Stimulated activated CD8-positive, alpha-beta memory T cell treated with anti-CD3 and anti-CD28 coated beads, Interleukin-15, amount 100 ng/mL, for 48 hours (primary cell): ENCODE data around the gene DNAH1.
"Not testable (repeated sequence)": the region's sequence is repeated elsewhere in the genome, so short reads cannot be mapped to it uniquely, and the experiment has no call there.

Experiments used
- DNase-seq, 2 donors: peaks; one replicate each; pipeline ENCODE4 v3.0.0-alpha.2; 2020; ENCODE audit warnings: low read depth in 2 of 2

DNAH1 gene

GRCh38 chr3:52331906-52332305, 15.8 kb downstream of the DNAH1 start:
- no peak for DNase-seq

GRCh38 chr3:52333869-52334557, 17.9 kb downstream of the DNAH1 start:
- DNase-seq: no peak

GRCh38 chr3:52338131-52338530, 22.0 kb downstream of the DNAH1 start:
- not testable (repeated sequence) for DNase-seq

- DNase-seq: no peak
Measured at GRCh38 chr3:52339612-52340011, 23.5 kb downstream of the DNAH1 start.

GRCh38 chr3:52341123-52341522, 25.0 kb downstream of the DNAH1 start:
- no peak for DNase-seq

GRCh38 chr3:52343946-52344600, 28.0 kb downstream of the DNAH1 start:
- DNase-seq: no peak

GRCh38 chr3:52345521-52346109, 29.5 kb downstream of the DNAH1 start:
- no peak for DNase-seq

- DNase-seq: no peak
Measured at GRCh38 chr3:52346623-52347530, 30.8 kb downstream of the DNAH1 start.

GRCh38 chr3:52347716-52348635, 31.9 kb downstream of the DNAH1 start:
- no peak for DNase-seq

- DNase-seq: no peak
Measured at GRCh38 chr3:52349131-52349530, 33.0 kb downstream of the DNAH1 start.

GRCh38 chr3:52349611-52350395, 33.7 kb downstream of the DNAH1 start:
- DNase-seq: no peak

GRCh38 chr3:52350416-52350815, 34.3 kb downstream of the DNAH1 start:
- no peak for DNase-seq

GRCh38 chr3:52350981-52351761, 35.1 kb downstream of the DNAH1 start:
- no peak for DNase-seq

GRCh38 chr3:52351762-52352368, 35.7 kb downstream of the DNAH1 start:
- no peak for DNase-seq

- no peak for DNase-seq
Measured at GRCh38 chr3:52352566-52352965, 36.4 kb downstream of the DNAH1 start.

GRCh38 chr3:52353291-52353855, 37.3 kb downstream of the DNAH1 start:
- no peak for DNase-seq

- DNase-seq: no peak
Measured at GRCh38 chr3:52354676-52355075, 38.6 kb downstream of the DNAH1 start.

- no peak for DNase-seq
Measured at GRCh38 chr3:52355526-52355925, 39.4 kb downstream of the DNAH1 start.

GRCh38 chr3:52356126-52356525, 40.0 kb downstream of the DNAH1 start:
- DNase-seq: no peak
